Measurements from ENCODE around the gene AHI1.
"Not testable (repeated sequence)": the region's sequence is repeated elsewhere in the genome, so short reads cannot be mapped to it uniquely, and the experiment has no call there.

Gene AHI1

GRCh38 chr6:135256866-135257265, 240.7 kb downstream of the AHI1 start:
- no peak for DNase-seq

DNA sequence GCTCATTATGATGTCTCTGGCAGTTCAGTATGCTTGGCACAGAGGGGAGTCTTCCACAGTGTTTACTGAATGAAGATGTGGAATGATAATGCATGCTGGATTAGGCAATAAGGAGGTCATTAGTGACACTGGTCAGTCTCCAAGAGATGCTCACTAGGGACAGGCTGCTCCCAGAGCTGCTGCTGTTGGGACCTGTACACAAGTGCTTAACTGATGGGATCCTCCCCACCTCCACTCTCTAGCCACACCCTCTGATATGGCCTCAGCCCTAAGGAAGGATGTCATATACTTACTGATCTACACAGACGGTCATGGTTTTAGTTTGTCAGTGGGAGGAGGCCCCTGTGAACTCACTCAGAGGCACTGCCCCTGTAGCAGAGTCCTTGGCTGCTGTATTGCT, 243.1 kb downstream of the AHI1 start:
- no peak for DNase-seq

DNA sequence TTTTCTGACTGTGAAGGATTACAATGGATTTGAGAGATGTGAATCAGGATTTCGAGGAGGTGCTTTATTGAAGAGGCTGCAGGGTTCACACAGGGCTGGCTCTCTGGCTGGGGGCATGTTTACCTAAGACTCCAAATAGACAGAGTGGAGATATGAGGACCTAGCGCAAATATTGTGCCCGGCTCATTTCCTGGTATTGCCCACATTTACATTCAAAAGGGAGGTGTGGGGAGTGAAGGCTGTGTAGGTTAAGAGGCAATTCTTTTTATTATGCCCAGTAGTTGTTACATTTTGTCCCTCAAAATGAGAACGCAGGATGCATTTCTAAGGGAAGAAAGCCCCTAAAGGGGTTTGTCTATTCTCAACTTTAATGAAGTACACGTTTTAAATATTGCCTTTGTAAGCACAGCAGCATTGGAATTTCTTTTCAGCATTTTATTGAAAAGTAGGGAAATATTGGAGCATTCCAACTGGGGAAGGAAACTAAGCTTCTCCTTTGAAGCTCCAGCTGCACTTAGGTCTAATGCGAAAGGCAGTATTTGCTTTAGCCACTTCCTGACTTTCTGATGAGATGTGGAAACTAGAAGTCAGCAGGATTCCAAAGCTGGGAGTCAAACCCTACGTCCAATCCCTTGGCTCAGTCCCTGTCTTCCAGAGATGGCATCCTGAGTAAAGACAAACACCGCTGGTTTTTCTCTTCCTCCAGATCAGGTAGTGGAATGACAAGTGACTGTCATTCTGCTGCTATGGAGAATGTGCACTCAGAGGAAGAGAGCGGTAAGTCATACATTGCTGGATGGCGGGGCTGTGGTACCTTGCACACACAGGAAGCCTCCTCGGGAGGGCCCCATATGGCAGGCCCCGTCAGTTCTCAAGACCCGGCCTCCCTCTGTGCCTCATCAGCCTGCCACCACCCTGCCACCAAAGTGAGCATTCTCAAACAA, 245.8 kb downstream of the AHI1 start:
- DNase-seq, result no peak

DNA sequence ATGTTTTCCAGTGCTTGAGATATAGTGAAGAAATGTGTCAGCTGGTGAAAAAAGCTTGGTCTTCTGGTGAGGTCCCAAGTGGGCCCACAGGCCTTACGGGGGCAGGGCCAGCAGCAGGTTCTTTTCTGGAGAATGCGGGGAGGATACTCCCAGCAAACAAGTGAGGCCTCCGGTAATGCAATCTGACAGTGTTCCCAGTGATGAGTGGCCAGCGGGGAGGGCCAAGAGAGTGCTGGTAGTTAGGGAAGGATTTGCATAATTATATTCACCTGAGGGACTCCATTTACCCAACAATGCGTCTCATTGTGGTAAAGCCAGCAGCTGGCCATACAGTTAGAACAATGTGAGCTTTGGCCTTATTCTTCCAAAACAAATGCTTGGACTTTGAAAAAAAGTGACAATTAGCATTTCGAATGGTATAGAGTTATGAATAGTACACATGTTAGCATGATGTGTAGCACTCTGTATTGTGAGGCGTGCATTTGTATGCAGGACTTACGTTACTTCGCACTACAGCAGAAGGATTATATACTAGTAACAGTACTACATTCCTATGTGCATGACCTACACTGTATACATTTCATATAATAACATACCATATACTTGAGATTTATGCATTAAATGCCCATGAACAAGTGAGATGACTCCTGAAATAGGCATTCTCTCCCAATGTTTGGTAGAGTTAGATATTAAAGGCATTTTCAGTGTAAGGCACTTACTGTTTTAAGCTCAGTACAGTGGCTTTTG, 246.6 kb downstream of the AHI1 start:
- no peak for DNase-seq

GRCh38 chr6:135250234-135250633, 247.3 kb downstream of the AHI1 start:
- DNase-seq, result no peak

- not testable (repeated sequence) for DNase-seq
These were observed 251.0 kb downstream of the AHI1 start for GRCh38 chr6:135246412-135247012.

- no peak for DNase-seq
These were observed 252.7 kb downstream of the AHI1 start for GRCh38 chr6:135244805-135245204.

DNA sequence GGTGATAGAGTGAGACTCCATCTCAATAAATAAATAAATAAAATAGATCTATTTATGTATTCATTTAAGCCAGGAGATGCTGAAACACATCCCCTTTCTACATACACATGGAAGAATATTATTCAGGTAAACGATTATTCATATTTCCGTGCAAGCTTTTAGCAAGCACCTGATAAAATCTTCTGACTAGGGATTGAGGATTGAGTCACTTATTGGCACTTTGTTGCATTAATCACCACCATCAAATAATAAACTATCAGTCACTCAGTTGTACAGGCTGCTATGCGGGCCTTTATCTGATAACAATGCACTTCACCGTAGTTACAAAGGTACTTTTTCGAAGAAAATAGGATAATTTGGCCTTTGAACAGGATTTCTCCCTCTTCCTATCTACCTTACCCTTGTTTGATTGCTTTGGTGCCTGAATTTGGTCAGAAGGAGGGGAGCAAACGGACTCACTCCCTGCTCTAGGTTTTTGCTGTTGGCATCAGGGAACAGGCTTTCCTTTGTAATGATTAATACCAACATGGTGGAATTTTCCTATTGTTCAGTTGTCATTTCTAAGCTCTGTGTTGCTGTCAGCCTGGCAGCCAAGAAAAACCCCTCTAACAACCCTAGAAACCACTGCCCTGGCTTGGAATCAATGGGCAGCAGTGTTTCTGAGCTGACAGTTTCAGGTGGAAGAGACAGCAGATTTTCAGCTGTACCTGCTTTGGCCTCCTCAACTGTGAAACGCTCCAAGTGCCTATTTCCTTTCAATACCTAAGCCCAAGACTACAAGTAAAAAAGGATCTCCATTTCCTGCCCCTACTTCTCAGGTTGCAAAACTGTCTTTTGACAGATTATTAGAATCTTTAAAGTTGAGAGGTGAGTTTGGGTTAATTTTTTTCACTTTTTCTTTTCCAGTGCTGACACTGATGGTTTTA, 253.4 kb downstream of the AHI1 start:
- DNase-seq, result no peak

- no peak for DNase-seq
These were observed 256.8 kb downstream of the AHI1 start for GRCh38 chr6:135240711-135241110.

DNA sequence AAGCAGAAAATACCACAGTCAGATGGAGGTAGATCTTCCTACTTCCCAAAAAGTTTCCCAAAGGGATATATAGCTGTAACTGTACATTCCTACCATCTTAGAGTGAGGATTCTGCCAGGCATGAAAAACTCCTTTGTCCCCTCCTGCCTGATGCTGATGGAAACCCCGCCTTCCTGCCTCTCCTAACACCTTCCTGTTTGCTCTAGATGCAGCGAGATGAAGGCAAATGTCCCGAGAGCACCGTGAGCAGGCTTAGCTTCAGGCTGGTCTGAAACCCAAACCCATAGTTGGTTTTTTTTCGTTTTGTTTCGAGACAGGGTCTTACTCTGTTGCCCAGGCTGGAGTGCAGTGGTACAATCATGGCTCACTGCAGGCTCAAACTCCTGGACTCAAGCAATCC, 260.8 kb downstream of the AHI1 start:
- DNase-seq, result no peak

DNA sequence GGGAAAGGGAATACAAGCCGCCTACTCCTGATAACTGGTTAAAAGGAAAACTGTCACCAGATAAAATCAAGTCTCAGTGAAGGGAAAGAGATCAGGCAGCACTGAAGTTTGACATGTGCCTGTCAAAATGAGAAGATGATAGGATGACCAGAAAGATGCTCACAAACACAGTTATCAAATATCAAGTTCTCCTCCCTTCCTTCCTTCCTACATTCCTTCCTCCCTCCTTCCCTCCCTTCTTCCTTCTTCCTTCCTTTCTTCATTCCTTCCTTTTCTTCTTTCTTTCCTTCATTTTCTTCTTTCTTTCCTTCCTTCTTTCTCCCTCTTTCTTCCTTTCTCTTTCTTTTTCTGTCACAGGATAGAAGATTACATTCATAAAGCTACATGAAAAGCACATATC, 261.2 kb downstream of the AHI1 start:
- DNase-seq, result no peak

DNA sequence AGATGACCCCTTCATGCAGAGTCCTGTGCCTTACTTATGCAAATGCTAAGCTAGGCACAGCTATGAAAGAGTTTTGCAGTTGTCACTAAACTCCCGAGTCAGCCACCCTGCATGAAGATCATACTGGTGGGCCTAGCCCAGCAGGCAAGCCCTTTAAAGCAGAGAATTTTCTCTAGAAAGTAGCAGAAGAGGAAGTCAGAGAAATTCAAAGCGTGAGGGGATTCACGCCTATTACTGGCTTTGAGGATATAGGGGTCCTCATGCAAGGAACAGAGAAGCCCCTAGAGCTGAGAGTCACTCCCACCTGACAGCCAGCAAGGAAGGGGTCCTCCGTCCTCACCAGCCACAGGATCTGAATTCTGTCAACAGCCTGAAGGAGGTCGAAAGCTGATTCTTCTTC, 261.8 kb downstream of the AHI1 start:
- DNase-seq, result no peak

DNA sequence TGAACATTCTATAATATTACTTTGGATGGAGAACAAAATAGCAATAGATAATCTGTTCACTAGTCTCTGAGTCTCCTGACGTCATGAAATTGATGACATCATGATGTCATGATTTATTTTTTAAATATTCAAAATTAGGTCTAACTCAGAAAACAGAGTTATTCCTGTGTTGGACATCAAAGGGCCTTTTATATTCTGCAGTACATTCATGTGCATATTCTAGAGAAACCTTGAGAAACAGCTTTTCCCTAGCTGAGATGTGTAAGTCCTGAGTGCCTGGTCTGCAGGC, 263.1 kb downstream of the AHI1 start:
- DNase-seq, result no peak

GRCh38 chr6:135233686-135234491, 263.7 kb downstream of the AHI1 start:
- DNase-seq, result no peak
